Stimulated activated CD8-positive, alpha-beta memory T cell treated with anti-CD3 and anti-CD28 coated beads, Interleukin-12 subunit alpha, Interleukin-12 subunit beta, amount 100 ng/mL, for 1 hour (primary cell): Measurements from ENCODE around the gene ASB4.
"Not testable (repeated sequence)": the region's sequence is repeated elsewhere in the genome, so short reads cannot be mapped to it uniquely, and the experiment has no call there.

Experiments
- DNase-seq: peaks from one replicate; pipeline ENCODE4 v3.0.0-alpha.2; 2020; ENCODE audit warnings: low read depth

The ASB4 gene

GRCh38 chr7:95478272-95479037 lies 7.3 kb upstream of the ASB4 start:
- DNase-seq = no peak

- DNase-seq = no peak
Measured at GRCh38 chr7:95479992-95480624, 5.6 kb upstream of the ASB4 start.

GRCh38 chr7:95481271-95482165 lies 4.2 kb upstream of the ASB4 start:
- no peak for DNase-seq

GRCh38 chr7:95482424-95482823 lies 3.3 kb upstream of the ASB4 start:
- no peak for DNase-seq

DNA sequence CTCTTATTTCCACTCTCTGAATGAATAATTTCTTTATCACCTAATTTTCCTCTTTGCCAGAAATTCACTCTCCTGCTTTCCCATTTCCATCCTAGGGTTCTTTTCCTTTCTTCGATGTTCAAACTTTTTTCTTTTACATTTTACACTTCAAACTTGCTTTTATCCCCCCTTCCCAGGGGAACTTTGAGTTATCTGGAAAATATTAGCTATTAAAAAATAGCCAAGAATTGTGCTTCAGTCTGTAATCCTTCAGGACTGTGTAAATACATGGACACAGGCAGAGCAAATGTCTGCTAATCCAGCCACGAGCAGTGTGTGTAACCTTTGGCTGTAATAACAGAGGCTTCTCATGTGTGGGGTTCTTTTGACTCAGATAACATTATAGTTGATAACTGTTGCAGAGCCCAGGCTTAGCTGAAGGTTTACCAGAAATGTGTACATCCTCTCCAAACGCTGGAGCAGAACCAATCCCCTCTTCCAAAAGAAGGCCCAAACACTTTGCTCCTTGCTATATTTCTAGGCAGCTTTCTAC lies 4.6 kb downstream of the ASB4 start:
- no peak for DNase-seq

DNA sequence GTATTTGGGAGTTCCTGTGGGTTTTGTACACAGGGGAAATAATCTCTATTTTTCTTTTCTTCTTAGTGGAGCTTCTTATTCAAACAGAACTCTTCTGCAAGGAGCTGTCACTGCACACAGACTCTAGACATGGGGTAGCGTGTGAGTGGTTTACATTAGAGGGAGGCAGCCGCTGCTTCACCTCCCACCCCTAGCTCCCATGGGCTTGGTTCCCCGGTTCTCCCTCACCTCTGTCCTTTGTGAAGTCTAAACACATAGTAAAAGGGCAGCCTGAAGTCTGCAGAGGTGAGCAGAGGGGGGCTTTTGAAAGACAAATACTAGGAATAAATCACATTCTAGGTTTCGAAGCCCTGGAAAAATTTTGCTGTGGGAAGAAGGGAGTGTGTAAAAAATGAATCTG lies 5.5 kb downstream of the ASB4 start:
- DNase-seq = no peak

DNA sequence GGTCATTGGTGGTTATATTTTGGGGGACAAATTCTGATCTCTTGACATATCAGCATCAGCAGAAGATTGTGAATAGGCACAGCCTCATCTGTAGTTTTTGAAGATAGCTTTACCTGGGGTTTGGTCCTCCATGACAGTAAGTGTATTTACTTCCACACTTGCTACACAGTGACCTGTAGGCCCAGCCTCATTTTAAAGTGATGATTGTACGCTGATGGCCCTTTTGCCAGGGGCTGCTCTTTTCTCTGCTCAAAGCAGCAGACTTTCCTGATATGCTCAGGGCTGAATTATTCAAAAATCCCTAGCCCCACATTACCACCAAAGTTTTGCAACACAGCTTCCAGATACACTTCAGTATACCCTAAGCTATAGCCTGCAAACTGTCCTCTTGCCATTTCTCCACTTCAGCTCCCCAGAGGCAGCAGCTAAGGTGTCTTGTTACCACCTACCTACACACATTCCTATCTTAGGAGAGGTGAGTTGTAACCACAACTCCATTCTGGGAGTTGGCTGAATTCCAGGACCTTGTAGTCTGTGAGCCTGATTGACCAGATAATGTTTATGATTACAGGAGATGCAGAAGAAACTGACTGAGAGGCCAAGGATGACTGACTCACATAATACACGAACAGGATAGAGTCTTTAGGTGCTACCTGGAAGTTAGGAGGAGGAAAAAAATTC lies 6.0 kb downstream of the ASB4 start:
- DNase-seq = no peak

- no peak for DNase-seq
Measured at GRCh38 chr7:95493247-95493646, 7.5 kb downstream of the ASB4 start.

DNA sequence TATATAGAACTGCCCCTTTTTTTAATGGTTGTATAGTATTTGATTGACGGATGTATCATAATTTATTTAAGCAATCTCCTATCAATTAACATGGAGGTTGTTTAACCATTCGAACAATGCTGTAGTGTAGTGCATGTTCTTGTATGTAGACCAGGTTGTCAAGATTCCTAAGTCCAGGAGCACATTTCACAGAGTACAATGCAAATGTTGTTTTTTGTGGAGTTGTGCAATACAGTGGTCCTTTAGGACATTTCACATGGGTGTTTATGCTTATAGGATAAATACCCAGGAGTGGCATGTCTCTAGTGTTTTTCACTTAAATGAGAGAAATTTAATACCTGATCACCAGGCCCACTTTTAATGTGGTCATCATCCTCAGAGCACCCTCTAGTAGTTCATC lies 8.1 kb downstream of the ASB4 start:
- no peak for DNase-seq

DNA sequence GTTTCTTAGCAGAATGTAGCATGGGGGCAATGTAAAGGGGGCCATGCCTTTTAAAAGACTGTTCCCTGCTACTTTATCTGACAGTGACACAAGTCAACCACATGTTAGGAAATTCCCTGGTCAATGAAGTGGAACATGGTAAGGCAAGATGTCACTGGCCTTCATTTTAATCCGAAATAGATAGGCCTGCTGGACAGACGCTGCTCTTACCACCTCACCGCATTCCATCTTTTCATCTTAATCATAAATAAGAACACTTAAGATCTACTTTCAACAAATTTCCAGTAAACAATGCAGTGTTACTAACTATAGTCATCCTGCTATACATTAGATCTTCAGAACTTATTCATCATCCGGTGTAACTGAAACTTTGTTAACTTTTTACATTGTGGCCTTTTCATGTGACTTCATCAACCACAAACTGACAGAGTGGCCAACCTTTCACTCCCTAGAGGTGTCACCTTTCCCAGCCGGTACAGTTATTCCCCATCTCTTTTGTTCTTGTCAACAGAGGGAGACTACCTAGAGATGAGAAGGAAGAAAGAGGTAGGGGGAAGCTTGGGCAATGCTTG lies 15.6 kb downstream of the ASB4 start:
- no peak for DNase-seq

DNA sequence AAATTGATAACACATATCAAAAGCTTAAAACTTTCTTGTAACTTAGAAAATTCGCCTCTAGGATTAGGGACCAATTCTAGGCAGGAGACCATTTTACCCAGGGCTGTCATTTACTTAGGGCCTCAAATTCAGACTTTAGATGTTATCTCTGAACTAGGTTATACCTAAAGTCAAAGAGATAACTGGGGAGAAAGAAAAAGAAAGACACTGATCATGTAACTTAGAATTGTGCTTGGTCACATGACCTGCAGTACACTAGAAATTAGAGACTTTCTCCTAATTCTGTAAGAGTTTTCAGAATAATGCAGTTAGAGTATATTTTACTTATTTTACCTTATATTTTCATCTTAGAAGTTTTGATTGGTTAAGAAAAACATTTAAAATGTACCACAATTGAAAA lies 16.7 kb downstream of the ASB4 start:
- DNase-seq = no peak

GRCh38 chr7:95503271-95504131 lies 17.8 kb downstream of the ASB4 start:
- no peak for DNase-seq

- DNase-seq = not testable (repeated sequence)
Measured at GRCh38 chr7:95504132-95504588, 18.4 kb downstream of the ASB4 start.

DNA sequence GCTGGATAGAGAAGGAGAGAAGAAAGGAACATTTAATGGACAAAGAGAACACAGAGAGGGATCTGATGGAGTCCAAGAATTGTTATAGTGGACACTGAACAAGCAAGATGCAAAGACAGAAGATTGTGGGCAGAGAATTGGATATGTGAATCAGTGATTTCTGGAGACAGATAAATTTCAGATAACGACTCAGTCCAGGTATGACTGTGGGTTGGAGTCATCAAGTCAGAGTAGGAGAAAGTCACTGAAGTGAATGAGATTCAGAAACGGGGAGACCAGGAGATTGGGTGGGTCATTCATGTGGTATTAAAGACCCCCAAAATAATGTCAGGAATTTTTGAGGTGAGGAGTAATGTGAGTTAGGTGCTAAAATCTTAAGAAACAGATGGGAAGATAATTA lies 23.0 kb downstream of the ASB4 start:
- DNase-seq = no peak

- no peak for DNase-seq
Measured at GRCh38 chr7:95509199-95509598, 23.5 kb downstream of the ASB4 start.

DNA sequence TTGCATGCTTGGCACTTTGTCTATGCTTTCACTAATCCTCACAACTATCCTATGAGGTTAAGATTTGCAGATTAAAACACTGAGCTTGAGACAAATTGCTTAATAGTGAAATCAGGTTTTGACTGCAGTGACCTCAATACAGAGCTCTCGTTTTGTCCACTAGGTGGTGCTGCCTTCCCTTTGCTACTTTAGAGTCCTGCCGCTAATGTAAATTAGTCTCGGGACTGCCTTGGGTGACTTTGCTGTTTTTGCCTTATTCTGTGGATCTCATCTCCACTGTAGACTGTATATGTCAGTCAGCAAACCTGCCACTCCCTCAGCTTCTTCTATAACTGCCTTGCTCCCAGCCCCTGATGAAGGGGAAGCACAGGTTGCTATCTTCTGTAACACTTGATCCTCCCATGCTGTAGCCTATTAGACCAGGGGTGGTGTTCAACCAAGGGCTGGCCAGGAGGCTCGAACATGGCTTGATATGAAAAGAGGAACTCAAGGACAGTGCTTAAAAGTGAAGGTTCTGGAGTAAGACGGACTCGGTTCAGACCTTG lies 26.0 kb downstream of the ASB4 start:
- DNase-seq = peak; percentile 23

GRCh38 chr7:95517458-95517857 lies 31.7 kb downstream of the ASB4 start:
- DNase-seq = no peak

DNA sequence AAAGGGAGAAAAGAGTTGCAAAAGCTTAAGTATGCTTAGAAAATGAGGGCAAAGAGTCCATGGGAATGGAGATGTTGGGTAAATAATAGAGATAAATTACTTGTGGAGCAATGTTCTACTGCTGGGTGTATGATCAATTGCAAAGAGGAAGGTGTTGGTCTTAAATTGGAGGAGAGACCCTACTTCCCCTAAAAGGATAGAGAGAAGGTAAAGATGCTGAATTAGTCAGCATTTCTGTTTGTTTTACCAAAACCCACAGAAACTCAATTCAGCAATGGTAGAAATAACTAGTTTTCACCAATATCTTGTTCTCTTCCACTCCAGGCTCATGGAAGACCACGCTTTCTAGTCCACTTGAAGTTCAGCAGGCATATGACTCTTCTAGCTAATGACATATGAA lies 32.1 kb downstream of the ASB4 start:
- no peak for DNase-seq

- no peak for DNase-seq
Measured at GRCh38 chr7:95520136-95520535, 34.4 kb downstream of the ASB4 start.

GRCh38 chr7:95525503-95525902 lies 39.8 kb downstream of the ASB4 start:
- no peak for DNase-seq
